Activated T-cell treated with anti-CD3 and anti-CD28 coated beads for 24 hours (primary cell): Measurements from ENCODE around the gene GALNT5.

Experiments
- DNase-seq: peaks from one replicate; pipeline ENCODE4 v3.0.0-alpha.2; 2020; ENCODE audit warnings: low read depth

The GALNT5 gene

GRCh38 chr2:157292853-157293252 is 35.3 kb downstream of the GALNT5 start:
- DNase-seq = no peak

DNA sequence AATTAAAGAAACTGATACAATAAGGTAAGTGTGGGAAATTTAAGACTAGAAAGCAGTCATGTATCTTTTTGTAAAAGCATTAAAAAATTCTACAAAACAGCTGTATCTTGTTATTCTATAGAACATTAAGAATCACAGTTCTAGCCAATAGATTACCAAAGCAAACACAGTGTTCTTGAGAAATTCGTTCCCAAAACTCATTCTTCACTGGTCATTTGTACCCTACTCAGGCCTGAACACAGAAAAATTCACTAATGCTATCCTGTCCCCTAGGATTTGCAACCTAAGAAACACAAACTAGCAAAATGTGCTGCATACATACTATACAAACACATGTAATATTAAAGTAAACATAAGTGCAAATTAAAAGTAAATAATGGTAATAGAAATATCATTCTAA is 39.0 kb downstream of the GALNT5 start:
- no peak for DNase-seq

- no peak for DNase-seq
These were observed 39.5 kb downstream of the GALNT5 start for GRCh38 chr2:157296958-157297357.

GRCh38 chr2:157301307-157301706 is 43.8 kb downstream of the GALNT5 start:
- no peak for DNase-seq

DNA sequence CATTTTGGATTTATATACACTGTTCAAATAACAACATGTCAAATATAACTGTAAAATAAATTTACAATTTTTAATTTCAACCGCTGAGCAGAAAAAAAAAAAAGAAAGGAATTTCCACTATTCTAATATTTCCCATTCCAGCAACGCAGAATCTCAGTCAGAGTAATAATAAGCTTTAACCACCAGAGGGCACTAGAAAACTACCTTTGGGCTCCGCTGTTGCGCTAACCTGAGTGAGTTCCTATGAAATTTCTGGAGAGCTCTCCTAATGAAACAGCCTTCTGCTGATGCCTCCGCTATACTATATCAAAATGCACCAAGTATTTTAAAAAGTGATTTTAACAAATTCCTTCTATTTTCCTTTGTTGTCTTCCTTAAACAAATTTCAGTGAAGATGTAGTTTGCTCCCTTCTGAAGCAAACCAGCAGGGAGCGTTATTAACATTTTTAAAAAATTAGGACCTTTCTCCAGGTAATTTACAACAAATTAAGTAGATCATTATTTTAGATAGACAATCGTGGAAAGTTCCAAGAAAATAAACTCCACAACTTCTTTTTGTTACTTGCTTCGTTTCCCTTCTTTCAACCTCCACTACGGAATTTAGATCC is 45.1 kb downstream of the GALNT5 start:
- DNase-seq = peak; percentile 18

GRCh38 chr2:157303612-157304011 is 46.1 kb downstream of the GALNT5 start:
- no peak for DNase-seq

- DNase-seq = no peak
These were observed 47.6 kb downstream of the GALNT5 start for GRCh38 chr2:157304811-157305722.

GRCh38 chr2:157305723-157306110 is 48.2 kb downstream of the GALNT5 start:
- DNase-seq = no peak

- DNase-seq = no peak
These were observed 49.5 kb downstream of the GALNT5 start for GRCh38 chr2:157307021-157307420.

DNA sequence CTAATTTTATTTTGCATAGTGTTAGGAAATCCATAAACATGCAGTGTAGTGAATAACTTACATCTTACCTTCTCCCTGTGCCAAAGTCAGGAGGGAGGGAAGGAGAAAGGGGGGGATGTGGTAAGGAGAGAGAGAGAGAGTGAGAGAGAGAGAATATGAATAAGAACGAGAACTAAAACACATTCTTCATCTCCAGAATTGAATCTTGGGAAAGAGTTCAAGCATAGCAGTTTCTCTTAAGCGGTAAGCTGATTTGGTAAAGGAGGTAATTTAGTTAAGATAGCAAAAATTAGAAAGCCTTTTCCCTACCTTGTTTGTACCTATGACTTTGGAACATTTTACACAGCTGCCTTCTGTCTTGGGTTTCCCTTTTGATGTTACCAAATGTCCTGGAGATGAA is 52.4 kb downstream of the GALNT5 start:
- DNase-seq = no peak

GRCh38 chr2:157311706-157312105 is 54.2 kb downstream of the GALNT5 start:
- no peak for DNase-seq

DNA sequence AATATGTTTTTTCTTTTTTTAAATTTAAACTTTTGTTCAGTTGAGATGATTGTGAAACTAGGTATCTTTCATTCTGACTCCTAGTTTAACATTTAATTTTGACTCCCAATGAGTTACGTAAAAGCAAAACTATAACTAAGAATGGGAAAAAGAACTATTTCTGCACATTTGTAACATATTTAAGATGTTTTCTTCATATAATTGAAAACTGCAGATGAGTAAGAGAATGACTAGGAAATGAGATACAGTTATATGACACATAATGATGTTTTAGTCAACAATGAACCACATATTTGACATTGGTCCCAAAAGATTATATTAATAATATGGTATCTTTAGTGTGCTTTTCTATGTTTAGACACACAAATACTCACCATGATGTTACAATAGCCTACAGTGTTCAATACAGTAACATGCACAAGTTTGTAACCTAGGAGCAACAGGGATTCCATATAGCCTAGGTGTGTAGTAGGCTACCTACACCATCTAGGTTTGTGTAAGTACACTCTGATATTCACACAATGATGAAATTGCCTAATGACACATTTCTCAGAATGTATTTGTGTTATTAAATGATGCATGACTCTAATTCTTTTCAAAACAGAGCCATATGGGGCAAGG is 55.5 kb downstream of the GALNT5 start:
- DNase-seq = no peak

DNA sequence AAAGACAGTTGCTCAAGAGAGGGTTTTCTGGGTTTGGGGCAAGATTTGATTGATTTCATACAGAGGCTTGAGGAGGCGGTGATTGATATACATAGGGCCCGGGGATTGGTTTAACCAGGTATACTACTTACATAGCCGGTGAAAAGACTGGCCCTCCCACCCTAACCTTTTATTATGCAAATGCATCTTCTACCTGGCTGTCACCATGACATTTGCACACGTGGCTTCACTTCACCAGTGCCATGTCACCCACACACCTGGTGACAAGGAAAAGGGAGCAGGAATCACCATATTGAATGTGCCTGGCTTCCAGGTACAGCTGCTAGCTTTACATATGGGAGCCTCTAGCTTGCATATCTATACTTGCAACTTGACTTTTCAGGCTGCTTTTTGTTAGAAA is 58.4 kb downstream of the GALNT5 start:
- DNase-seq = no peak

GRCh38 chr2:157318884-157319283 is 61.4 kb downstream of the GALNT5 start:
- no peak for DNase-seq

- DNase-seq = no peak
These were observed 62.3 kb downstream of the GALNT5 start for GRCh38 chr2:157319795-157320194.

DNA sequence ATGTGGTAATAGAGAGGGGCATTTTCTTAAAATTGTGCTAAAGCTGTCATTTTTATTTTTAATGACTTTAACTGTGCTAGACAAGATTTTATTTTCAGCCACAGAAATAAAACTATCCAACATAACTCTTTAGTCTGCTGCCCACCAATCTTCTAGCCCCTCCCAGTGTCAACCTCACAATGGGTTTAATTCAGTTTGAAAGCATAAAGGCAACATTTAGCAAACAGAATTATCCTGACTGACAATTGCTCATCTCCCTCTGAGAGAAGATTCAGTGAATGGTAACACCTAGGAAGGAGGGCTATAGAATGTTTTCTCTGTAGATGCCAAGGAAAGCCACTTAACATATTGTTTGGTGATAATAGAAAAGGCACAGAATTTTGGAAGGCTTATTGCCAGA is 62.9 kb downstream of the GALNT5 start:
- no peak for DNase-seq

DNA sequence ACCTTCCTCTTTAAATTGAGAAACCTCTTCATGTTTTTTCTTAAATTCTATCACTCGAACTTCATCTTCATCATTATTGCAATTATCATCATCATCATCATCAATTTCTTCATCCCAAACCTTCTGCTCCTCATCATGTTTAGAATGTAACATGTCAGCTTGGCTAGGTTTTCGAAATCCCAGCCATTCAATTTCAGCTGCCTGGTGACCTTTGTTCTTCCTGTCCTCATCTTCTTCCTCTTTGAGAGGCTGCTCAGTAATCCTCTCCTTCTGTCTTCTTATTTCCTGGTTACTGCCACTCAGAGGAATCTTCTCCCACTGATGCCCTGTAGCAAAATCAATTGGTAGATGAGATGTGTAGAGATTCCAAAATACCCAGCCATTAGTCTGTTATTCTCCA is 64.0 kb downstream of the GALNT5 start:
- no peak for DNase-seq

DNA sequence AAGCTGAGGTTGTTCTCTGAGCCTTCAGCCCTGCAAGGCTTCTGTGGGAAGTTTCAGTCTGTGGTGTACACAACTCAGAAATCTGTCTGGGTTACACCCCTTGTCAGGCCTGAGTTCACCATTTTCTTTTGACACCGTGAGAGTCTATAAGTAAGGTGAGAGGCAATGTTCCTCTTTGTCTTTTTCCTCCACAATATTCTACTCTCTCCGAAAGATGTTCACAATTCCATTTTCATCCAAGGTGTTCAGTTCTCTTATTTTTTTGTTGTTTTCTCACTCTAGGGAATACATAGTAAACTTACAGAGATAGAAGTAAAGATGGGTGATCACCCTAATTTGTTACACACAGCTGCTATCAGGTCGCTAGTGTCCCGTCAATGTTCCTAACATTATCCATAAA is 64.9 kb downstream of the GALNT5 start:
- no peak for DNase-seq

DNA sequence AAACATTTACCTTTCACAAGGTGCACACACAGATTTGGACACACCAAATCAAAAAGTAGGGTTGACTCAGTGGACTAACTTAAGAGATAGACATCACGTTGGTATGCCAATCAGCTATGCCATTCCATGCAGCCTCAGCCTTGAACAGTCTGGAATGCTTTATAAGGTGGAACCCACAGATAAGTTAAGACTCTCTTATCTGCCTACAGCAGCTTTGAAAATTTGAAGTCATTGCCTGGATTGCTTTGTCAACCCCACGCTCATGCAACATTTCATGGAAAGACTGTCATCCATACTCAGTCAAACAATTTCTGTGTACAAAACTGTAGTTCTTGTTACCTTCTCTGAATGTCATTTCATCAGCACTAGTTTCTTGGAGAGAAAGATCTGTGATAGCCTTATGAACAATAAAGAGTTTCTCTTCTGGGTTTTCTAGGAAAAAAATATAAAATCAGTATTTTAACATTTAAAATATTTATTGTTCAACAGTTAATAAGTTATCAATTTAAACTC is 66.9 kb downstream of the GALNT5 start:
- no peak for DNase-seq

GRCh38 chr2:157325786-157326185 is 68.3 kb downstream of the GALNT5 start, which contains the start of gene ERMN:
Gene ERMN (minus strand): TSS chr2:157325824. CDS start chr2:157325642, 182 bp downstream.
- DNase-seq = no peak

- no peak for DNase-seq
These were observed 69.2 kb downstream of the GALNT5 start for GRCh38 chr2:157326698-157327097.

DNA sequence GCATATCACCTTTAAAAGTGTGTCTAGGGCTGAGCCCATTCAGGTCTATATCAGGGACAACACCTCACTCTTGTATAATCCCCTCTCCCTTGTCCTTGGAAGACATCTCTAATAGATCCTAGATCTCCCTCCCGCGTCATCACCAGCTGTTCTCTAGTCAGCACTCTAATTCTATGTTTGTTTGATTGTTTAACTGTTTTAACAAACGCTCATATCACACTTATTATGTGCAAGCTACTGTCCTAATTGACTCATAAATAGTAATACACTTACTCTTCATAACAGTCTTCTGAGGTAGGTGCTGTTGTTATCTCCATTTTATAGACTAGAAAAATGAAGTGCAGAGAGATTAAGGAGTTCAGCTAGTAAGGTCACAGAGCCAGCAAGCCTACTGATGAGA is 69.7 kb downstream of the GALNT5 start:
- no peak for DNase-seq
